ENCODE results near the gene FHIP2A.
"Not testable (repeated sequence)": the region's sequence is repeated elsewhere in the genome, so short reads cannot be mapped to it uniquely, and the experiment has no call there.

The FHIP2A gene

GRCh38 chr10:114856544-114857287 is 35.1 kb downstream of the FHIP2A start:
- DNase-seq (ENCODE audit: low read depth in 1 of 2, low spot score in 1 of 2), result no peak

- DNase-seq (ENCODE audit: low read depth in 1 of 2, low spot score in 1 of 2), result not testable (repeated sequence)
These were observed 35.6 kb downstream of the FHIP2A start for GRCh38 chr10:114857288-114857565.

DNA sequence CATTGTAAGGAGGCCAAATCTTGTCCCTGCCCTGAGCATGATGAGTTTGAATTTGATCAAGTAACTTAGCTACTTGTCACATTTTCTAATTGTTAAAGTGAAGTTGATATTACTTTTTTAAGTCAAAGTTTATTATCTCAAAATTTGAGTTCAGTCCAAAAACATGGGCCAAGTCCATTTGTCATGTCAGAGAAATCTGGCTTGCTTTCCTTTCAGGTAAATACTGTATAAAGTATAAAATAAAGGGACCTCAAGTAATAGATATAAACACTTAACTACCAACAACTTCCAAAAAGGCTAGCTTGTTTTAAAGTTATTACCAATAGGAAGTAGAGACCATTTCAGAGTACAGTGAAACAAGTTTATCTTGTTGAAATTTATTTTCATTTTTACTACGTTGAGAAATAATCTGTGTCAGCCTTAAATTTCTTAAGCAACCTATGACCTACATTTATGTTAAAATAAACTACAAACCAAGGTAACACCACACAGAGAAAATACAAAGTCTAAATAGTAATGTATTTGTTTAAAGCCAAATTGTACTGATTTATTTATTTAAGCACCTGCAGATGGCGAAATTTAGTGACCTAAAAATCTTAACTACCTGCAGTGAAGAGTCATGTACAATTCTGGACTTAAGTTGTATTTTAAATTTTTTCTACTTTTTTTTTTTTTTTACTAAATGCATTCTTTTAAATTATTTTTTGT is 36.5 kb downstream of the FHIP2A start:
- no peak for DNase-seq (ENCODE audit: low read depth in 1 of 2, low spot score in 1 of 2)

- no peak for DNase-seq (ENCODE audit: low read depth in 1 of 2, low spot score in 1 of 2)
These were observed 37.6 kb downstream of the FHIP2A start for GRCh38 chr10:114859222-114859621.

GRCh38 chr10:114862456-114862855 is 40.9 kb downstream of the FHIP2A start:
- no peak for DNase-seq (ENCODE audit: low read depth in 1 of 2, low spot score in 1 of 2)

- no peak for DNase-seq (ENCODE audit: low read depth in 1 of 2, low spot score in 1 of 2)
These were observed 45.8 kb downstream of the FHIP2A start for GRCh38 chr10:114867365-114867764.

- no peak for DNase-seq (ENCODE audit: low read depth in 1 of 2, low spot score in 1 of 2)
These were observed 47.4 kb downstream of the FHIP2A start for GRCh38 chr10:114868870-114869519.

DNA sequence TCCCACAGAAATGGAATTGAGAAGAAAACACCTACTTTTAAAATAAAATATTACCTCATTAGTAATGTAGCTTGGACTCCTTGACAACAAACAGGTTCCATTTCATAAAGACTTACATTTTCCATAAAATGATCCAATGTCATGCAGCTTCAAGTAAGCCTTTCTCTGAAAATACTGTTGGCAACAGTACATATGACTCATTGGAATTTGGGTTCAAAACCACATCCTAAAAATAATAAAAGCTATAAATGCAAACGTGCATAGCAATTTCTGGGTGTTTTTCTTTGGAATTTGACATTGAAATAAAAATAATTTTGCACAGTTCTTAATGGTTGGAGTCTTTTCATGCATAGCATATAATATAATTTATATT is 47.9 kb downstream of the FHIP2A start:
- no peak for DNase-seq (ENCODE audit: low read depth in 1 of 2, low spot score in 1 of 2)

DNA sequence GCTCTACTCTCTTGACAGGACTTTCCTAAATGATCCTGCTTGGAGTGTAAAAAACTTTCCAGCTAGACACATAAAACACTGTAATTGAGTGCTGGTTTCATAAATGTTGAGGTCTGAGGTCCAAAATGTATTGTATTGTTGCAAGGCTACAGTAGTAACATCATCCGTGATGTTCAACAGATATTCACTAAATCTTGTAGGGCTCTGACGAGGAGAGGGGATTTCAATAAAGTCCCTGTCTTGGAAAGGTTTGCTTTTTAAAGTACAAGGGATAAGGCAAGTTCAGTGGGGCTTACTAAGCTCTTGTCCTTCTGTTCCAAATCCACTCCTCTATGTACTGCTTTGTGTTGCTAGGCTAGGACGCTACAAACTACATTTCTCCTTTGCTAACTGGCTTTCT is 48.9 kb downstream of the FHIP2A start:
- DNase-seq (ENCODE audit: low read depth in 1 of 2, low spot score in 1 of 2), result no peak

DNA sequence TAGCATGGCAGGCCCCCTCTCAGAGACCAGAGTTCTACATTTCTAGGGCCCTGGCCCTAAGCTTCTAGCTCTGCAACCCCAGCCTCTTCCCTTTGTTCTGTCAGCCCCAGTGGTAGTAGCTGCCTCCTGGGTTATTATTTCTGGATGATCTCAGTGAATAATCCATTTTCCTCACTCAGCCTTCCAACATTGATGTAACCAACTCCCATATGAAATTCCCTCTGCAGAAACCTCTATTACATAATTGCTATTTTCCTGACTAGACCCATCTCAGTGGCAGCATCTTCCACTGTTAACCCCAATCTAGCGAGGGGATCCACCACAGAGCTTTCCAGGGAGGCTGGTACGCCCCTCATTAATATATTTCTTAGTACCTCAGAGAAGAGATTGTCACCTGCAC is 49.8 kb downstream of the FHIP2A start:
- DNase-seq (ENCODE audit: low read depth in 1 of 2, low spot score in 1 of 2), result no peak
